Measurements from ENCODE around the gene SLC6A9. TPM values are rescaled to one million over a fixed set of nuclear protein-coding genes. Genes with fewer than 3 reads are reported as not detected.

The SLC6A9 gene
- total RNA-seq, 1 experiment from 2014 or later, result 12.8 TPM

- Histone ChIP-seq H3K9me2 (ENCODE audit: insufficient read depth) (no peaks in the 10 kb centered on the region), H2AFZ (ENCODE audit: low read depth, low read length, poor library complexity, severe bottlenecking) (no peak overlapping the region), H3K79me2 (ENCODE audit: insufficient read depth, low read length) (no peaks in the 10 kb centered on the region), H3K4me2 (ENCODE audit: low read length) (no peak overlapping the region), H3K36me3 (ENCODE audit: control insufficient read depth in 1 of 2, insufficient read depth in 2 of 2, low read length in 2 of 2) (no peaks in the 10 kb centered on the region), H3K9ac (ENCODE audit: low read length) (no peak overlapping the region), H4K20me1 (ENCODE audit: insufficient read depth) (no peaks in the 10 kb centered on the region), H3K9me3 (ENCODE audit: control insufficient read depth in 1 of 2, insufficient read depth in 1 of 2, low read depth in 1 of 2, low read length in 2 of 2) (no peaks in the 10 kb centered on the region), H3K27ac (ENCODE audit: low read depth, low read length) (no peak overlapping the region), H3K4me3 (replicated peaks in 1 of 2; ENCODE audit: low read depth in 1 of 2, low read length in 2 of 2) (no peak overlapping the region), H3K4me1 (ENCODE audit: control insufficient read depth in 1 of 2, insufficient read depth in 2 of 2, low read length in 2 of 2) (peaks cover 6 to 24% of the 10 kb centered on the region in 2 experiments; a peak in 3 of 4 replicates), H3K27me3 (ENCODE audit: insufficient read depth, low read length) (no peaks in the 10 kb centered on the region)
- no peak for ATAC-seq
- TF ChIP-seq ATF3 (IDR thresholded peaks at IDR 0.05) (no peak), POLR2A (IDR thresholded peaks at IDR 0.05; ENCODE audit: borderline replicate concordance, extremely low read depth, insufficient read depth, insufficient read length) (no peak), ZNF274 (IDR thresholded peaks at IDR 0.05; ENCODE audit: low read depth, low read length) (no peak), ZBTB33 (IDR thresholded peaks at IDR 0.05; ENCODE audit: extremely low read depth, insufficient replicate concordance, low read length) (no peak), ZFX (IDR thresholded peaks at IDR 0.05) (no peak), SP1 (IDR thresholded peaks at IDR 0.05; ENCODE audit: low read depth) (no peak), TCF7L2 (IDR thresholded peaks at IDR 0.05; ENCODE audit: borderline replicate concordance, extremely low read depth, insufficient read depth, insufficient read length) (no peak), CBX3 (IDR thresholded peaks at IDR 0.05; ENCODE audit: low read depth) (no peak), CEBPB (IDR thresholded peaks at IDR 0.05; ENCODE audit: low read depth) (no peak), YY1 (IDR thresholded peaks at IDR 0.05; ENCODE audit: extremely low read depth, insufficient replicate concordance, low read depth, low read length) (no peak), FOSL1 (IDR thresholded peaks at IDR 0.05; ENCODE audit: low read depth) (no peak), REST (IDR thresholded peaks at IDR 0.05; ENCODE audit: low read depth) (no peak), JUND (IDR thresholded peaks at IDR 0.05) (no peak), SRF (IDR thresholded peaks at IDR 0.05; ENCODE audit: low read depth) (no peak)
- ChIA-PET CTCF (no interaction called here), POLR2A (no interaction called here), RAD21 (ENCODE audit: low non-redundant PET in 1 of 2, low total read pairs in 2 of 2, uncharacterized antibody in 2 of 2, unreplicated experiment in 2 of 2) (no interaction called here)
- no peak for DNase-seq (ENCODE audit: low read depth, low spot score)
- intact Hi-C loops (cut with micrococcal nuclease), result loop anchor here (10.0 kb wide), 1 partner anchor 586 kb away; the partner anchor contains the start of gene HYI
- BruUV-seq (replicated peaks), result no TSS peak
Measured at GRCh38 chr1:44040418-44040817, 9.2 kb upstream of the SLC6A9 start.

Data from HCT116 (cell line).